Type B pancreatic cell (in vitro differentiated cells): ENCODE results near the gene MX1. TPM values are rescaled to one million over a fixed set of nuclear protein-coding genes. Genes with fewer than 3 reads are reported as not detected.

ENCODE experiments used
- DNase-seq: peaks from one replicate; pipeline ENCODE4 v3.0.0; 2021; ENCODE audit warnings: mixed read lengths; ENCODE audit not compliant: unreplicated experiment; ENCODE audit errors: extremely low spot score
- H3K27ac Mint-ChIP-seq: 2 replicates; pipeline ENCODE4 v1.8.0; 2021; ENCODE audit warnings: mild to moderate bottlenecking, mixed read lengths
- H3K27me3 Mint-ChIP-seq: 2 replicates; pipeline ENCODE4 v1.8.0; 2021; ENCODE audit warnings: mixed read lengths
- H3K36me3 Mint-ChIP-seq: 2 replicates; pipeline ENCODE4 v1.8.0; 2021; ENCODE audit warnings: mixed read lengths
- H3K4me1 Mint-ChIP-seq: one replicate; pipeline ENCODE4 v1.8.0; 2021; ENCODE audit warnings: mixed read lengths; ENCODE audit not compliant: unreplicated experiment
- H3K4me3 Mint-ChIP-seq: 2 replicates; pipeline ENCODE4 v1.8.0; 2021; ENCODE audit warnings: mild to moderate bottlenecking, mixed read lengths
- H3K9me3 Mint-ChIP-seq: 2 replicates; pipeline ENCODE4 v1.8.0; 2021; ENCODE audit warnings: mixed read lengths
- CTCF ChIP-seq: fragments of 200-600 bp; sonication (generic); conservative IDR thresholded peaks from 2 replicates; pipeline ENCODE4 v1.5.0; 2021; ENCODE audit warnings: antibody characterized with exemption, mild to moderate bottlenecking
- total RNA-seq: library from RNA; stranded (reverse); gene quantifications from 2 replicates; pipeline ENCODE4 v1.2.1, GENCODE V29; 2021; ENCODE audit warnings: low replicate concordance

The MX1 gene
- total RNA-seq, 1 donor from 2014 or later, result 9.8 TPM

DNA sequence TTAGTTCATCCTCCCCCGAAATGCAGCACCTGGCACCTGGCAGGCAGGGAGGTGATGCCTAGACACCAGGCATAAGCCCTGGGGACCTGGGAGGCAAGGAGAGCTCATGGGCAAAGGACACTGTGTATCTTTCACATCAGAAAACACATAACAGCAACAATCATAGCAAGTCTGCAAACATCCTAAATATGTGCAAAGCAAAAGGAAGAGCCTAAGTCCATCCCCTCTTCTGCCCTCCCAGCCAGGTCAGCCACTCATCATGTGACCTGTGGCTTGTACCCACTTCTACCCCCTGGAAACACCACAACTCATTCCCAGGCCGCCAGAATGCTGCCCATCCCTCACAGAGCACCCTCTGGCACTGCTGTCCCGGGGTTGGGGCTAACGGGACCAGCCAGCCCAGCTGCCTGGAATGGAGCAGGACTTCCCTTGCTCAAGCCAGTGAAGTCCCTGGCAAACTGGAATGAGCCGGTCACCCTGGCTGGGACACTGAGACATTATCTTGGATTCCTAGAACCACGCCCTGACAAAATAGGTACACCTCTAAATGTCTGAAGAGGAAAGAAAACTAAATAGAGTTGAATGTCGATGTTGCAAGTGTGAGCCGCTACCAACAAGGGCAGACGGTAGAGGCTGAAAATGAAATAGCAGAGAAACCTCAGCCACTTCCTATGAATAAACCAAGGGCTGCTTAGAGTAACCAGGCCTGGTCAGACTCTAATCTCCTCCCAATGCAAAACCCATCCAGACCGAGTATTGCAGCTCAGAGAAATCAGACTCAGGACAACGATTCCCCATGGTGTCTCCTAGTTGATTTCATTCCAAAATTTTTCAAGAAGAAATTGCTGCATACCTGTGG, 52.5 kb downstream of the MX1 start:
- DNase-seq, result no peak
- H3K9me3 Mint-ChIP-seq, result no peaks in the 10 kb centered on the region
- no peak for TF ChIP-seq CTCF
- H3K4me3 Mint-ChIP-seq, result peak overlapping the region; percentile 29
- H3K27me3 Mint-ChIP-seq, result no peaks in the 10 kb centered on the region
- H3K36me3 Mint-ChIP-seq, result no peaks in the 10 kb centered on the region
- H3K27ac Mint-ChIP-seq, result peak overlapping the region; percentile 73
- peaks cover 37% of the 10 kb centered on the region for H3K4me1 Mint-ChIP-seq

- DNase-seq, result no peak
- H3K36me3 Mint-ChIP-seq, result no peaks in the 10 kb centered on the region
- H3K4me1 Mint-ChIP-seq, result peaks cover 37% of the 10 kb centered on the region
These were observed 53.6 kb downstream of the MX1 start for GRCh38 chr21:41479686-41480085.

GRCh38 chr21:41480086-41480690, 54.1 kb downstream of the MX1 start:
- no peaks in the 10 kb centered on the region for H3K9me3 Mint-ChIP-seq
- H3K27ac Mint-ChIP-seq, result peak overlapping the region; percentile 46
- no peak for TF ChIP-seq CTCF
- no peaks in the 10 kb centered on the region for H3K36me3 Mint-ChIP-seq
- H3K4me1 Mint-ChIP-seq, result peaks cover 37% of the 10 kb centered on the region
- DNase-seq, result no peak
- H3K27me3 Mint-ChIP-seq, result no peaks in the 10 kb centered on the region
- no peak overlapping the region for H3K4me3 Mint-ChIP-seq

More at GRCh38 chr21:41479686-41480085, 53.6 kb downstream of the MX1 start:
- H3K27me3 Mint-ChIP-seq, result no peaks in the 10 kb centered on the region
- H3K27ac Mint-ChIP-seq, result peak overlapping the region; percentile 46
- H3K9me3 Mint-ChIP-seq, result no peaks in the 10 kb centered on the region
- H3K4me3 Mint-ChIP-seq, result no peak overlapping the region
- no peak for TF ChIP-seq CTCF

DNA sequence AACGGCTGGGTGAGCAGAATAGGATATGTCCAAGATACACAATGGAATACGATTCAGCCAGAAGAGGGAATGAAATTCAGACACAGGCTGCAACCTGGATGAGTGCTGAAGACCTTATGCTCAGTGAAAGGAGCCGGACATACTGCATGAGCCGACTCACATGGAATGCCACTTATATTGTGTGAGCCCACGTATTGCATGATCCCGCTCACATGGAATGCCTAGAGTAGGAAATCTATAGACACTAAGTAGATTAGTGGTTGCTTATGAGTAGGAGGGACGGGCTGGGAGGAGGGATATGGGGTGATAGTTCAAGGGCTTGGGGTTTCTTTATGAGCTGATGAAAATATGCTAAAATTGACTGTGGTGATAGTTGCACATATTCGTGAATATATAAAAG, 55.2 kb downstream of the MX1 start:
- no peak for DNase-seq
- H3K4me3 Mint-ChIP-seq, result no peak overlapping the region
- H3K36me3 Mint-ChIP-seq, result no peaks in the 10 kb centered on the region
- no peaks in the 10 kb centered on the region for H3K27me3 Mint-ChIP-seq
- no peaks in the 10 kb centered on the region for H3K9me3 Mint-ChIP-seq
- no peak for TF ChIP-seq CTCF
- peak overlapping the region; percentile 53 for H3K27ac Mint-ChIP-seq
- peaks cover 37% of the 10 kb centered on the region for H3K4me1 Mint-ChIP-seq

DNA sequence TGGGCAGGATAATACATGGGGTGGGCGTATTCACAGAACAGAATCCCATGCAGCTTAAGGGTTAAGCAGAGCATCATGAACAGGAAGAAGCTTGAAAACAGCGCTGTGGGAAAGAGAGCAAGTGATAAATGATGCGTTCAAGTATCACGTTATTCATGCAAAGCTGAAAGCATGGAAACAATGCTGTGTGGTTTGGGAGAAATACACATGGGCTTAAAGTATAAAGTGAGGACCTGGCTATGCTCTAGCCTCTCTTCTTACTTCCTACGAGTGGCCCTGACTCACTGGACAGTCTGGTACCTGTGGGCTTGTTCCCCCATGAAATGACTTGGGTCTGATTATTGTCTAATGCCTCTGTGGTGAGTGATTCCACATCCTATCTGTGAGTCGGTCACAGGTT, 56.3 kb downstream of the MX1 start:
- no peak for TF ChIP-seq CTCF
- peak overlapping the region; percentile 7 for H3K27ac Mint-ChIP-seq
- no peaks in the 10 kb centered on the region for H3K27me3 Mint-ChIP-seq
- H3K36me3 Mint-ChIP-seq, result no peaks in the 10 kb centered on the region
- H3K4me1 Mint-ChIP-seq, result peaks cover 44% of the 10 kb centered on the region
- no peak for DNase-seq
- H3K4me3 Mint-ChIP-seq, result no peak overlapping the region
- no peaks in the 10 kb centered on the region for H3K9me3 Mint-ChIP-seq
